Thyroid gland (tissue), 4 donors: ENCODE results near the gene CS. TPM values are rescaled to one million over a fixed set of nuclear protein-coding genes. Genes with fewer than 3 reads are reported as not detected.
"Not testable (repeated sequence)": the region's sequence is repeated elsewhere in the genome, so short reads cannot be mapped to it uniquely, and the experiment has no call there.

Experiments used
- DNase-seq, 2 donors: peaks; one replicate each; pipeline ENCODE4 v3.0.0-alpha.2; 2019
- H3K27ac ChIP-seq, 3 donors: fragments of 200-600 bp; sonication (generic); 1 replicate in 2 of 3; 2 replicates in 1 of 3; pipeline ENCODE4 v1.5.1; 2016 to 2019; ENCODE audit warnings: mild to moderate bottlenecking in 1 of 3, moderate library complexity in 1 of 3
- H3K27me3 ChIP-seq: fragments of 200-600 bp; sonication (generic); one replicate; pipeline ENCODE4 v1.5.1; 2019
- H3K36me3 ChIP-seq, 2 donors: fragments of 200-600 bp; sonication (generic); one replicate each; pipeline ENCODE4 v1.5.1; 2016 to 2019
- H3K4me1 ChIP-seq, 2 donors: fragments of 200-600 bp; sonication (generic); one replicate each; pipeline ENCODE4 v1.5.1; 2017 to 2019
- H3K4me3 ChIP-seq, 3 donors: fragments of 200-600 bp; sonication (generic); replicated peaks in 1 of 3; 1 replicate in 2 of 3; 2 replicates in 1 of 3; pipeline ENCODE4 v1.5.1; 2016; ENCODE audit warnings: mild to moderate bottlenecking in 1 of 3
- H3K9me3 ChIP-seq: fragments of 200-600 bp; sonication (generic); one replicate; pipeline ENCODE4 v1.5.1; 2017
- POLR2A ChIP-seq, 2 donors: fragments of 450-650 bp; IDR thresholded peaks; one replicate each; pipeline ENCODE4 v1.6.1; 2017; ENCODE audit warnings: antibody characterized with exemption in 2 of 2, mild to moderate bottlenecking in 2 of 2, moderate library complexity in 1 of 2
- WGBS, 2 donors: methylation state at CpG; one replicate each; pipeline ENCODE4 v1.1.5; 2017; 5-methylcytosine and 5-hydroxymethylcytosine counted together
- intact Hi-C: fragments of 100-400 bp; cut with DNase I; formaldehyde crosslinking; loops from one replicate; pipeline ENCODE4 v1.15.1; 2023
- total RNA-seq, 4 donors: library from RNA; depleted of rRNA; stranded (reverse); fragments of >200 nt; gene quantifications; one replicate each; pipeline ENCODE4 v1.2.3, GENCODE V29; 2016
- TF ChIP-seq, protein P1 (sequence below), 6 experiments: fragments of 200-600 bp in 3 of 6; fragments of 450-650 bp in 3 of 6; sonication (generic) in 3 of 6; IDR thresholded peaks; one replicate each; pipeline ENCODE4 v1.5.1; 2016 to 2019; ENCODE audit warnings: antibody characterized with exemption in 6 of 6, mild to moderate bottlenecking in 2 of 6, inconsistent platforms in 1 of 6, moderate library complexity in 1 of 6

CS gene
- total RNA-seq, 4 donors from 2014 or later: 110 to 190 (median 118) TPM

GRCh38 chr12:56296295-56296694 lies 3.8 kb downstream of the CS start:
- H3K27me3 ChIP-seq: no peaks in the 10 kb centered on the region
- TF ChIP-seq, protein P1, sequence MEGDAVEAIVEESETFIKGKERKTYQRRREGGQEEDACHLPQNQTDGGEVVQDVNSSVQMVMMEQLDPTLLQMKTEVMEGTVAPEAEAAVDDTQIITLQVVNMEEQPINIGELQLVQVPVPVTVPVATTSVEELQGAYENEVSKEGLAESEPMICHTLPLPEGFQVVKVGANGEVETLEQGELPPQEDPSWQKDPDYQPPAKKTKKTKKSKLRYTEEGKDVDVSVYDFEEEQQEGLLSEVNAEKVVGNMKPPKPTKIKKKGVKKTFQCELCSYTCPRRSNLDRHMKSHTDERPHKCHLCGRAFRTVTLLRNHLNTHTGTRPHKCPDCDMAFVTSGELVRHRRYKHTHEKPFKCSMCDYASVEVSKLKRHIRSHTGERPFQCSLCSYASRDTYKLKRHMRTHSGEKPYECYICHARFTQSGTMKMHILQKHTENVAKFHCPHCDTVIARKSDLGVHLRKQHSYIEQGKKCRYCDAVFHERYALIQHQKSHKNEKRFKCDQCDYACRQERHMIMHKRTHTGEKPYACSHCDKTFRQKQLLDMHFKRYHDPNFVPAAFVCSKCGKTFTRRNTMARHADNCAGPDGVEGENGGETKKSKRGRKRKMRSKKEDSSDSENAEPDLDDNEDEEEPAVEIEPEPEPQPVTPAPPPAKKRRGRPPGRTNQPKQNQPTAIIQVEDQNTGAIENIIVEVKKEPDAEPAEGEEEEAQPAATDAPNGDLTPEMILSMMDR (IDR thresholded peaks at IDR 0.05): no peak
- no peak for TF ChIP-seq POLR2A (IDR thresholded peaks at IDR 0.05)
- H3K36me3 ChIP-seq: no peaks in the 10 kb centered on the region
- no peaks in the 10 kb centered on the region for H3K9me3 ChIP-seq
- intact Hi-C loops: loop anchor here (10.0 kb wide), 1 partner anchor 169 kb away; the partner anchor contains the start of gene SPRYD4
- no peak overlapping the region for H3K27ac ChIP-seq
- WGBS, 2 donors: 73 to 82% methylated on average over 5 of the region's 5 CpGs
- H3K4me1 ChIP-seq: peaks cover 28 to 44% of the 10 kb centered on the region in 2 donors
- no peak for DNase-seq
- H3K4me3 ChIP-seq: no peak overlapping the region

DNA sequence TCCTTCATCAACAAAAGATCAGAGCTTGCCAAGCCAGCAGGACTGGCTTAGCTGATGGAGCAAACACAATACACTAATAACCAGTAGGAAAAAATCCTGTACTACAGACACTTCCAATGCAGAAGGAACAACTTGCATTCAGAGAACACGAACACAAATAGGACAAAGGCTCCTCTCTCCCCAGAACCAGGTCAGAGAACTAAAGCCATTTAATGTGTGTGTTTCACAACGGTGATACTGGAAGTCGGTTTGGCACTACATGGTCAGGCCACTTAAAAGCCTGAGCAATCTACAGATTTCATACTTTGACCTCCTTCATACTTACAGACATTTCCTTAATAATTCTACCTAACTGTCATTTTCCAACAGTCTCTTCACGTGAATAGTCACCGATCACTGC lies 6.3 kb downstream of the CS start:
- Histone ChIP-seq H3K4me3 (no peak overlapping the region), H3K4me1 (peaks cover 15 to 36% of the 10 kb centered on the region in 2 donors), H3K27ac (no peak overlapping the region), H3K9me3 (no peaks in the 10 kb centered on the region), H3K36me3 (peaks cover 0 to 2% of the 10 kb centered on the region in 2 donors), H3K27me3 (no peaks in the 10 kb centered on the region)
- no peak for TF ChIP-seq POLR2A (IDR thresholded peaks at IDR 0.05)
- TF ChIP-seq, protein P1 (IDR thresholded peaks at IDR 0.05): no peak
- no peak for DNase-seq
- WGBS, 2 donors: 82 to 96% methylated on average over 5 of the region's 5 CpGs
- intact Hi-C loops: loop anchor here (10.0 kb wide), 1 partner anchor 171 kb away; the partner anchor contains the start of gene SPRYD4

GRCh38 chr12:56288705-56289387 lies 11.3 kb downstream of the CS start:
- 85 to 86% methylated on average over 3 of the region's 3 CpGs for WGBS, 2 donors
- TF ChIP-seq POLR2A (IDR thresholded peaks at IDR 0.05): no peak
- TF ChIP-seq, protein P1 (IDR thresholded peaks at IDR 0.05): no peak
- Histone ChIP-seq H3K27ac (no peak overlapping the region), H3K36me3 (peaks cover 13 to 14% of the 10 kb centered on the region in 2 donors), H3K4me3 (no peak overlapping the region), H3K9me3 (no peaks in the 10 kb centered on the region), H3K4me1 (peaks cover 0 to 21% of the 10 kb centered on the region in 2 donors), H3K27me3 (no peaks in the 10 kb centered on the region)
- intact Hi-C loops: no loop called here
- no peak for DNase-seq

DNA sequence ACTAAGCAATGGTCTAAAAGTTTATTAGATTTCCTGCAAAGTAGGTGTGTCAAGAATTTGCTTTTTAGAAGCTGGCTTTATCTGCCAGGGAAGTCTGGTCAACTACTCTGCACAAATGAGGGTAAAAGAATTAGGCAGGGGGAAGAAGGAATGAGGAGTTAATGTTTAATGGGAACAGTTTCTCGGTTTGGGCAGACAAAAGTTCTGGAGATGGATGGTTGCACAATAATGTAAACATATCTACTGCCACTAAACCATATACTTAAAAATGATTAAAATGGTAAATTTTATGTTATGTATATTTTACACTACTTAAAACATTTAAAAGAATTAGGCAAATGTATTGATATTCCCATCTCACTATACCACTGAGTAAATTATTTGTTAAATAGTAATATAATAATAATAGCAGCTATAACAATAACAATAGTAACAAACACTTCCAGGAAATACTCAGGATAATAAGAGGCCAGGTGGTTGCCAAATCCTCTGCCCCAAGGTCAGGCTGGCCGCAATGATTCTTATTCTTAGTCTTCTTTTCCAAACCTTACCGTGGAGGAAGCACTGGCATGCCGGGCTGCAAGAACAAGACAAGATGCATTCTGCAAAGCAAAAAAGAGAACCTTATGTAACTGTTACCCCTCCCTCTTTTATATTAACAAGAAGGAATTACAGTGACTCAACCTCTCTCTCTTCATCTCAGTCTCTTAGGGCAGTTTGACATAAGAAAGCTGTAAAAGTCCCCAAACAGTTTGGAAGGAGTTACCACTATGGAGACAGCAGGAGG lies 13.9 kb downstream of the CS start:
- no peak for DNase-seq
- intact Hi-C loops: no loop called here
- Histone ChIP-seq H3K27me3 (no peaks in the 10 kb centered on the region), H3K4me3 (no peak overlapping the region), H3K36me3 (peaks cover 37 to 39% of the 10 kb centered on the region in 2 donors), H3K27ac (no peak overlapping the region), H3K9me3 (no peaks in the 10 kb centered on the region), H3K4me1 (peaks cover 0 to 11% of the 10 kb centered on the region in 2 donors)
- TF ChIP-seq, protein P1 (IDR thresholded peaks at IDR 0.05): no peak
- TF ChIP-seq POLR2A (IDR thresholded peaks at IDR 0.05): no peak
- WGBS, 2 donors: 66 to 76% methylated on average over 4 of the region's 4 CpGs

DNA sequence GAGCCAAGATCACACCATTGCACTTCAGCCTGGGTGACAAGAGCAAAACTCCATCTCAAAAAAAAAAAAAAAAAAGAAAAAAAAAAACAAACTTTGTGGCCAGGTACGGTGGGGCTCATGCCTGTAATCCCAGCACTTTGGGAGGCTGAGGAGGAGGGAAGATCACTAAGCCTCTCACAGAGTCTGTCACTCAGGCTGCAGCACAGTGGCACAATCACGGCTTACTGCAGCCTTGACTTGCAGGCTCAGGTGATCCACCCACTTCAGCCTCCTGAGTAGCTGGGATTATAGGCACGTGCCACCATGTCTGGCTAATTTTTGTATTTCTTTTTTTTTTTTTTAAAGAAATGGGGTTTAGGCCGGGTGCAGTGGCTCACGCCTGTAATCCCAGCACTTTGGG lies 15.9 kb downstream of the CS start:
- H3K9me3 ChIP-seq, intact Hi-C loops, H3K4me1 ChIP-seq, DNase-seq, H3K27ac ChIP-seq, H3K4me3 ChIP-seq, H3K27me3 ChIP-seq: not testable (repeated sequence)
- H3K36me3 ChIP-seq: peaks cover 46 to 57% of the 10 kb centered on the region in 2 donors
- 86 to 90% methylated on average over 5 of the region's 5 CpGs for WGBS, 2 donors
